Activated CD4-positive, CD25-positive, alpha-beta regulatory T cell treated with anti-CD3 and anti-CD28 coated beads, Interleukin-2, amount 50 U/mL, for 16 hours (primary cell): ENCODE measurements around the gene TMEM170A.
"Not testable (repeated sequence)": the region's sequence is repeated elsewhere in the genome, so short reads cannot be mapped to it uniquely, and the experiment has no call there.

Experiments used
- DNase-seq: peaks from one replicate; pipeline ENCODE4 v3.0.0-alpha.2; 2020; ENCODE audit warnings: low read depth, low spot score

TMEM170A gene

DNA sequence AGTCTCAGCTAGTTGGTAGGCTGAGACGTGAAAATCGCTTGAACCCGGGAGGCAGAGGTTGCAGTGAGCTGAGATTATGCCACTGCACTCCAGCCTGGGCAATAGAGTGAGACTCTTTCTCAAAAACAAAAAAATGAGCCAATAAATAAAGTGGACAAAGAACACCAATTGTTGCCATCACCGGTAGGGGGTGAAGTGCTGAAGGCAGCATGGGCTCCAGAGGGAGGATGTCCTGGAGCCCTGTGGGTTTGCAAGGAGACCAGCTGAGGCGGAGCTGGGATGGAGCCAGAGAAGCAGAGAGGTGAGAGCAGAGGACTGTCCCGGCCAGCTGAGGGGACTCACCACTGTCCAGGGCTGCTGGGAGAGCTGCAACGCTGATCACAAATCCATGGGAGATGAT, 17.0 kb upstream of the TMEM170A start:
- no peak for DNase-seq

DNA sequence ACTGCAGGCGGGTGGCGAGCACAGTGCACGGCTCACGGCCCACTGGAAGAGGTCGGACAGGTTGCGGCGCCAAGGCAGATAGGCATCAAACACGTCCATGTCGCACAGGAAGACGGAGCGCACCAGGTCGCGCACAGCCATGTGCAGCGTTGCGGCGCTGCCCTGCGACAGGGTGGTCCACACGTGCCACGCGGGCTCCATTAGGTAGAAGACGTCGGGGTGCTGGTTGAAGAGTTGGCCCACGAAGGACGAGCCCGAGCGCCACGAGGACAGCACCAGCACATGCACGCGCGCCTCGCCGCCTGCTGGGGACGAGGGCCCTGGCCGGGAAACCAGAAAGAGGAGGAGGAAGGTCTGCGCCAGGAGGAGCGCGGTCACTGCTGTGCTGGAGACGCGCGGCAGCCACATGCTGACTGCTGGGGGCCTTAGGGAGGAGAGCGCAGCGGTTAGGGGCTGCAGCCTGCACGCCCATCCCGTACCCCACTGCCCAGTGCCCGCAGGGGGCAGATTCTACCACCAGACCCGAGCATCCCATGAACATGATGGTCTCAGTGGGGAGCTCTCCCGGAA, 15.0 kb upstream of the TMEM170A start:
- DNase-seq, result no peak

DNA sequence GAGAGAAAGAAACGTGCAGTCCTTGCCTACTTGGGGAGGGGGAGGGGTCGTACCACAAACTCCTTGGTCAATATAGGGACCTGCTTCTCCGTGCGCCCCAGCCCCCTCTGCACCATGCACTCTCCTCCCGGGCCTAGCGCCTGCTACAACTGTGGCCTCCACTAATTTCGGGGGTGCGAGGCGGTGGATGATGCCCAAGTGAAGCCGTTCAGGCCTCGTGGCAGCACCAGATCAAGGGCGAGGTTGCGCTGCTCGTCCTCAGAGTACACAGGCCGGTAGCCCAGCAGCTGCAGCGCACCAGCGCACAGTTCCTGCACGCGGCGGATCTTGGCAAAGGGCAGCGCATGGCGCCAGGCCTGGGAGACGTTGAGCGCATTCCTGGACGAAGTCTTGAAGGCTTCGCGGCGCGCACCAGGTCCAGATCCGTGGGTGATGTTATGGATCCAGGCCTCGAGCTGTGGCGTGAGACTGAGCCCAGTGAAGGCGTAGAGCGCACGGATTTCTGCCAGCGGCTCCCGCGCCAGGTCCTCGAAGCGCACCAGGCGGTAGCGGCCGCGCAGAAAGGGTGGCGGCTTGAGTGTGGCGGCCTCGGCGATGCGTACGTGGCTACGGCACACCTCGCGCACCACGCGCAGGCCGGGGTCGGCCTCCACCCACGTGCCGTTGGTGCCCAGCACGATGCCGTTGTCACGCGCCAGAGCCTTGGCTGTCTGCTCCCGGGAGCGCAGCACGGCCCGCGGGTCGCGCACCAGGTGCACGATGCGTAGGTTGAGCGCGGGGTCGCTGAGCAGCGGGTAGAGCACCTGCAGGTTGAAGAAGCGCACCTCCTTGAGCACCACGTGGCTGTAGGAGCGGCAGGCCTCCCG, 14.2 kb upstream of the TMEM170A start:
- DNase-seq, result no peak

DNA sequence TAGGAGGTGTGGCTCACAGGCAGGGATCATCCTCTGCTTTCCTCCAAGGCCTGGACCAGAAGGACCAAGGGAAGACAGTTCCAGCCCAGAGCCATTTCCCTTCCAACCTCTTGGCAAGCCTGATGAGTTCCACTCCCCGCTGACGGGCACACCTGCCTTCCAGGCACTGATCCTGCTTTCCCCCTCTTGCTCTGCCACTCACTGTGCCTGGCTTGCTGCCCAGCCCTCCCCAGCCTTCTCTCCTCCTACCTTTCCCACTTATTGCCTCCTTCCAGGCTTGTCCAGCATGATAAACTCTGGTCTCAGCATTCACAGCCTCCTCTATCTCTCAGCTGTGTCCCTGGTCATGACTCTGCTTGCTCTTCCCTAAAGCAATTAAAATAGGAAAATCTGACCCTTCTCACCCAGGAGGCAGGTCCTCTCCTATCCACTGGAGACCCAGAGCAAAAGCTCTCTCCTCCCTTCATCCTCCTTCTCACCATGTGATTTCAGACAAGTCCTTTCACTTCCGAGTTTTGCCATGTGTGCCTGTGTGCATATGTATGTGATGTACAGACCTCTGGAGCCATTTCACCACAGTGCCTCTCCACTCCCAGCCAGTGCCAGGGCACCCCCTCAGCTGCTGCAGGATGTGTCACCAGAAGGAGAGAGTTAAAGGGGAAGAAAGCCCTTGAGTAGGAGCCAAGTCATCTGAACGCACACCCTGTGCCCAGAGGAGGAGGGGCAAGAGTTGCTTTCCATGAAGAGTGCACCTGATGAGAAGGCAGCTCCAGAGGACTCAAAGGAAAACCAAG, 13.4 kb upstream of the TMEM170A start:
- no peak for DNase-seq

DNA sequence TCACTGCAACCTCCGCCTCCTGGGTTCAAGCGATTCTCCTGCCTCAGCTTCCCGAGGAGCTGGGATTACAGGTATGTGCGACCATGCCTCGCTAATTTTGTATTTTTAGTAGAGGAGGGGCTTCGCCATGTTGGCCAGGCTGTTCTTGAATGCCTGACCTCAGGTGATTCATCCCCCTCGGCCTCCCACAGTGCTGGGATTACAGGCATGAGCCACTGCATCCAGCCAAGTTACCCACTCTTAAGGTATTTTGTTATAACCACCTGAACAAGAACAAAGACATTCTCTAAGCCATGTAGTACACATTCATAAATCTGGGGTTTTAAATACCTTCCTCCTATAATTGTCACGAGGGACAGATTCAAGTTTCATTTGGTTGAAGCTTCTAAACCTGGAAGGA, 12.3 kb upstream of the TMEM170A start:
- no peak for DNase-seq

DNA sequence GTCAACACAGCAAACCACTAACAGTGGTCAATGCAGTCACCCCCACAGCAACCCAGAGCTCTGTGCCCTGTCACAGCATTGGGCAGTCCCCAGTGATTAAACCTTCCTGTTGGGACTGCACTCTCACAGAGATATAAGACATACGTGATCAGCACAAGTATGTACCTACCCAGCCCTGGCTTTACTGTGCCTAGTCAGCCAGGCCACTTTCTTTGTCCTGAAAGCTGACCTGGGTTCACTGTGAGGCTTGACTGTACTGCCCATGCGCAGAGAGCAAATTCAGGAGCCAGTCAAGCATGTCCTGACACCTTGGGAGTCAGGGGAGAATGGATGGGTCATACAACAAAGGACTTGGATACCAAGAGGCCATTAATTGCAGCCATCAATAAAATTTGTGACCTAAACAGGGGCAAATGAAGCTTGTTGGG, 10.9 kb upstream of the TMEM170A start:
- DNase-seq, result no peak

DNA sequence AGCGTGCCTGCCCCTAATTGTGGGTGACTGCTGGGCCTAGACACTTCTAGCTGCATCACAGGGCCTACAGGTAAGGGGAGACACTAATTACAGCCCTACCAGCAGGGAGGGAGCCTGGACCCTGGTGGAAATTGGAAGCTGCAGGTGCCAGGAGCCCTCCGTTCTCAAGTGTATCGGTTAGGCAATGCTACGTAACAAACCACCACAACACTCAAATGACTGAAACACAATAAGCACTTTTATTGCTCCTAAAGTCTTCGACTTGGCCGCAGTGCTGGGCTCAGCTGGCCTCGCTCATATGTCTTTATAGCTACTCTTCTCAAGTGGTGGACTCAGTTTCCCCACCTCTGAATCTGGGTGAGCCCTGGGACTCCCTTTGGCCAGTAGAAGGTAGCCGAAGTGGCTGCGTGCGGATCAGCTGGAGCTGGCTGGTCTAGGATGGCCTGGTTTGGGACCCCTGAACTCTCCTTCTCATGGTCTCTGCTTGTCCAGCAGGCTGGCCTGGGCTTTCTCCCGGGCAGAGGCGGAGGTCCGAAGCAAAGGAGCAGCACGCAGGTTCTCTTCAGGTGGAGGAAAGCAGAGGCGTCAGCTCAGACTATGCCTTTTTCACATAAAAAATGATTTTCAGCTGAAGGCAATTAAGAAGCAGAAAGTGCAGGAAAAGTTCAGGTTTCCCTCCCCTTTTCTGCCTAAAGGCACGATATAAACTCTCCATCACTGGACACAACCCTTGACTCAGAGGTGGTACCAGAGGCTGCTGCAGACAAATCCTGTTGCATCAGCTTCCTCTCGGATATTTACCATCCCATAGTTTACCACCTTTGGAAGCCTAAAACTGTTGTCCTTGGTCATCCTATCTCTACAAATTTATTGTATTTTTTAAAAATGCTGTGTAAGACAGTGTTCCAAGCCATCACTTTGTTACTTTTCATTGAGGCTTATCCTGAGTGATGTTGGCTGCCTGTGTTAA, 8.7 kb upstream of the TMEM170A start:
- DNase-seq, result no peak

DNA sequence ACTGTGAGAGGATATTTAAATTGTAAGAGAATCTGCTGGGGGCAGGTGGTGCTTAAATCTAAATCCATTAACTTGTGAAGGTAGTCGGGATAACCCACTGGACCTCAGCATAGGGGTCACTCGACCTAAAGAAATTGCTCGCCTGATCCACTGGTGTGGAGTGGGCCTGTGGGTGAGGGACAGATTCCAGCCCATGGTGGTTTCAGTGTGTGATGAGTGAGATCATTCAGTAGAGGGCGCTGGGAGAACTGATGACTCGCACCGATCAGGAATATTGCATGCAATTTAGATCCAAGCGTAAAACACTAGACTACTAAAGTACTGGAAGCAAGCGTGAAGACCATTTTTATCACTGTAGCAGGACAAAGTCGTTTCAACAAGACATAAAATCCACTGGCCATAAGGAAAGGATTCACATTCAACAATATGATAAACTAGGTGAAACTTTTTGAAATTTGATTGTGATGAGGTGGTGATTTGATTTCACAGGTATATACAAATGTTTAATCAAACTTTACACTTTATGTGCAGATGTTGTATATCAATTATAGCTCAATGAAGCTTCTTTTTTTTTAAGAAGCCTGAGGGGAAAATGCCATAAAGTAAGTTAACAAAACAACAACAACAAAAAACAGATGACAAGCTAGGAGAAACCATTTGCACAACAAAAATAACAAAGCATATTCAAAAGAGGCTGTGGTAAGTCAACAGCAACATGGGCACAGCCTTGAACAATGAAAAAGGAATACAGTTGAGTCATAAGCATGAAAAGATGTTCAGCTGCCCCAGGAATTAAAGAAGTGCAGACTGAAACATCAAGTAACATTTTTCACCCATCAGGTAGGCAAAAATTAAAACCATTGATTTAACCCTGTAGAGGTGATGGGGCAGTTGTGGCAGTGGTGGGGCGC, 7.5 kb upstream of the TMEM170A start:
- DNase-seq, result no peak

DNA sequence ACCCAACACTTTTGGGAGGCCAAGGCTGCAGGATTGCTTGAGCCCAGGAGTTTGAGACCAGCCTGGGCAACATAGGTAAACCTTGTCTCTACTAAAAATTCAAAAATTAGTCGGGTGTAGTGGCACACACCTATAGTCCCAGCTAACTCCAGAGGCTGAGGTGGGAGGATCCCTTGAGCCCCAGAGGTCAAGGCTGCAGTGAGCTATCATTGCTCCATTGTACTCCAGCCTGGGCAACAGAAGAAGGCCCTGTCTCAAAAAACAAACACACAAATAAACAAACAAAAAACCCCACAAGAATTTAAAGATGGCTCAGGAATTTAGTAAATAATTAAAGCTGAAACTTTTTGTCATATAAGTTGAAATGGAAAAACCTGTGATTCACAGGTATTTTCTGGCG, 2.3 kb upstream of the TMEM170A start:
- DNase-seq, result no peak

DNA sequence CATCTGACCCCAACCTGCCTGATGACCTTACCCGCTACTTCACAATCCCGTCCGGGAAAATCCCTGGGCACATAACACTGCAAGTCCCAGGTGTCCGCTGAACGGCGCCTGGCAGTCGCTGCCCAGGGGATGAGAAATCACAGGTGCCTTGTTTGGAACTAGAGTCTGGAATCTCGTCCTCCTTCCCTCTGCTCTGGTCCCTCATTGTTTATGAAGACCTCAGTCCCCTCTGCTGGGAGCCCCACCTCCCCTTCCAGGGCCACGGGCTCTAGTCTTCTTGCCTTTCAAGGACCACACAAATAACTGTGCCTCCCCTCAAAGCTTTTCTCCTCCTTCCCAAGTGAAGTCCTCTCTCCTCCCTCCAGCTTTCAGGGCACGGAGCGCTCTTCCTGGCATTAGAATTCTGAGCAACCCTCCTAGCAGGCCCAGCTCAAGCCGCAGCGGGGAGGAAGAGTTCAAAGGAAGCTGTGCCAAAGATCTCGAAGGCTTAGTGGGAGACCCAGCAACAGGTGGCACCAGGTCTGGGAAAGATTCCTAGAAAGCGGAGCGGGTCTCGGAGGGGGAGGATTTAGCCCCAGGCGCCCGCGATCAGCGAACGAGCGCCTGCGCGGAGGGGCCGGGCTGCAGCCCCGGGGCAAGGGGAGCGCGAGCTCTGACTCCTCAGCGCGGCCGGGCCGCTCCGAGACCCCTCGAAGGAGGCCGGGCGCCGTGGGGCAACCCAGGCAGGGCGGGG, 934 bp downstream of the TMEM170A start:
- not testable (repeated sequence) for DNase-seq

DNA sequence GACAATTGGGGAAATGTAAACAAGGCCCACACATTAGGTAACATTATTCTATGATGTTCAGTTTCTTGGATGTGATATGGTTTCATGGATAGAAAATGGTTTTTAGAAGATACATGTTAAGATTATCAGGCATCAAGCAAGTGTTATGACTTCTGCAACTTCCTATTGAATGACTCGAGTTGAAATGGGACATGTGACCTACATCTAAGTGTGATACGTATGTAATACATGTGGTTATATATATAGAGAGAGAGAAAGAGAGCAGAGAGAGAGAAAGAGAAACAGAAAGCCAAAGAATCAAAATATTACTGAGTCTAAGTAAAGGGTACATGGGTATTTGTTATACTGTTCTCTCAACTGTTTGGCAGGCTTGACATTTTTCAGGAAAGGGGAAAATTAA, 1.7 kb downstream of the TMEM170A start:
- DNase-seq, result no peak

DNA sequence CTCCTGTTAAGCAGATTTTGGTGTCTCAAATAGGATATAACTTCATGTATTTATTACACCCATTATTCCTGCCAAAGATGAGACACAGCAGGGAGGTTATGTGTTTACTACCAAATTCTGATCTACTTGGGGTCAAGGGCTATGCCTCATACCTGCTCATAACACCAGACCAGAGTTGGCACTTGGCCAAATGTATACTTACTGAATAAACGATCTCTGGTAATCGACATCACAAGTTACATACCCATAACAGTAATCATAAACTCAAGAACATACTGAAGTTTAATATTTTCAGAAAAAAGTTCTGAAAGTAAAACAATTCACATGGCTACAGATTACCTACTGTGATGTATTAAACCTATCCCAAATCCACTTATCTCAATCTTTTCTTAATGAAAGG, 2.9 kb downstream of the TMEM170A start:
- no peak for DNase-seq

DNA sequence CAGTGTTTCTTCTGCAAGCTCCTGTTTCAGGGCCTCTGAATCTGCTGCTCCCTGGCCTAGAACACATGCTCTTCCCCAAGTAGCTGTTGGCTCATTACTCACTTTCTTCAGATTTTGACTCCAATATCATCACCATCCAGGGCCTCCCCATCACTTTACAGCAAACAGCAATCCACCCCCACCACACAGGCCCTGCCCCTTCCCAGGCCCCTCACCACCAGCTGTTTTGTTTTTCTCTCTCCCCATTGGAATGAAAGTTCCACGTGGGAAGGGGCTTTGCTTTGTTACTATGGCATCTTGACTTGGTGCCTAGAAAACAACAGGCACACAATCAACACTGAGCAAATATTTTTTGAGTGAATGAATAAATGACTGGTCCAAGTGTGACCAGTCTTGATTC, 4.0 kb downstream of the TMEM170A start:
- no peak for DNase-seq

DNA sequence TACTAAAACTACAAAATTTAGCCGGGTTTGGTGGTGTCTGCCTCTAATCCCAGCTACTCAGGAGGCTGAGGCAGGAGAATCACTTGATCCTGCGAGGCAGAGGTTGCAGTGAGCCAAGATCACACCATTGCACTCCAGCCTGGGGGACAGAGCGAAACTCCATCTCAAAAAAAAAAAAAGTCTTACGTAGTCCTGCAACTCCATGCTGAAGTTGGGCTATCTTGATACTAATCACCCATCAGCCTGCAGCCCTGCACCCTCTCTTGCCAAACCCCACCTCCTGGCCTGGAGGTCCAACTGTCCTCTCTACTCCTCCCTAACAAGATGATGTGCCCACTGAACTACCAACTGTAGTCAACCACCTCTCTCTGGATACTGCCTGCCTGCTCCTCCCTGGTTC, 4.8 kb downstream of the TMEM170A start:
- DNase-seq, result no peak

DNA sequence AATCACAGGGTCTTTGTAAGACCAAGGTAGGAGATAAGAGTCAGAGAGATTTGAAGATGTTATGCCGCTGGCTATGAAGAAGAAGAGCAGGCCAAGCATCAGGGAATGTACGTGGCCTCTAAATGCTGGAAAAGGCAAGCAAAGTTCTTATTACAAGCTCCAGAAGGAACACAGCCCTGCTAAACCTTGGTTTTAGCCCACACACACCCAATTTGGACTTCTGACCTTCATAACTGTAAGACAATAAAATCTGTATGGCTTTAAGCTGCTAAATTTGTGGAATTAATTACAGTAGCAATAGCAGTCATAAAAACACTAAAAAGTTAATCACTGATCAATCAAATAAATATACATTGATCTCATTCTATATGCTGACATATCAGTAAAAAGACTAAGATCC, 6.0 kb downstream of the TMEM170A start:
- no peak for DNase-seq

DNA sequence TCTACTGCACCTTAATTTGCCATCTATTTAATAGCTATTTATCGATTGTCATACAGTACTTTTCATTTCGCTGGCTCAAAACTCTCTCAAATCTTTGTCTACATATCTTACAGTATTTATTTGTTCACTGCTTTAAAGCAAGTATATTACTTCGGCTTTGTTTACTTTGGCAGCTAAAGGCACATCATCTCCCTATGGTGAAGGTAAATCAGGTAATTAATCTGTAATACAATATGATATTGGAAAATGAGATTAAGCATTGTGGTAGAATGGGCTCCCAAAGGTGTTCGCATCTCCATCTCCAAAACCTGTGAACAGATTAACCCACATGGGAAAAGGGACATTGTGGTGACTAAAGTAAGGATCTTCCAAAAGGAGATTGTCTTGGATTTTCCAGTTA, 6.5 kb downstream of the TMEM170A start:
- no peak for DNase-seq

DNA sequence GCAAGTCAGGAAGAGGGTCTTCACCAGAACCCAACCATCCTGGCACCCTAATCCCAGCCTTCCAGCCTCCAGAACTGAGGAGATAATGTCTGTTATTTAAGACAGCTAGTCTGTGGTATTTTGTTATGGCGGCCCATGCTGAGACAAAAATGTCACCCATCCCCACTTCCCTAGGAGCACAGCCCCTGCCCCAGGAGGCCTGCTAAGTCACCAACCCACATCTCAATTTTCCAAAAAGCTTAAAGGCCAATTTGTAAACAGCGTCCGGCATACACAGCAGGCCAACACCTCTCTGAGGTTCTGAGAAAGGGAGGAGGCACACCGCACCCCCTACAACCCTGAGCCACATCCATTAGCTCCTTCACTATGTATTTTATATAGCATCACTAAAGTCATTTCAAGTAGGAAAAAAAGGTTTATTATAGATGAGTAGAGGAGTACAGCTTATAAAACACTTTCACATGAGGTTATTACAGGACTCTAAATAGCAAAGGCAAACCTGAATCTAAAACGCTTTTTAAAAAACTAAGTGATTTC, 6.9 kb downstream of the TMEM170A start:
- no peak for DNase-seq

DNA sequence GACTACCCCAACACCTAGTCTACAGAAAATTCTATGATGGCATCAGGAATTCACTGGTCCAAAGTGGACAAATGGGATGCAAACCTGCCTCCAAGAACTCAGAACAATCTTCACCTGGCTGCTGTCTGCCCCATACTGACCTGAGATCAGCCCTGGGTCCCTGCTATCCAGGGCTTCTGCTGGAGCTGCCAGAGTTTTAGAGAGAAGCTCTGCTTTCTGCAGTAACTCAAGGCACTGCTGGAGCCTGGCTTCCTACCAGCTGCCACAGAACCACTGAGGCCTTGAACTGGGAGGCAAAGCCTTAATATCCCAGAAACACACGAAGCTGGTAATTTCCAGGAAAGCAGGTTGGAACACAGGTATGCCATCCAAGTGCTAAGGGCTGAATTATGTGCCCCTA, 7.5 kb downstream of the TMEM170A start:
- no peak for DNase-seq

DNA sequence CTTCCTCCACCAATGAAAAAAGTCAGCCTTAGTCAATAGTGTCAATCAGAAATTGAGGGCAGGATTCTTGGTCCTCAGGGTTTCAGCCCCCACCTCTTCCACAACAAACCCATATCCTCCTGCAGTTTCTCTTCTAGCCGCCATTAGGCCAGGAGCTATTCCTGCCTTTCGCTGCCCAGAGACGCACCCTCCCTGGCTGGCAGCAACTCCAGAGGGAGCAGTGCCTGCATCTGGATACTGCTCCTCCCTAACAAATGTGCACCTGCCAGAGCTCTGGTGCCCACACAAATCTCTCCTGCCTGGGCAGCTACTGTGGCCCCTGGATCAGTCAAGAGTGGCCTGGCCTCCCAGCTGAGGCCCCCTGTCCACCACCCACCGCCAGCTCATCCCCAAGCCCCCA, 8.0 kb downstream of the TMEM170A start:
- not testable (repeated sequence) for DNase-seq
